Measurements from ENCODE around the gene NCCRP1. TPM values are rescaled to one million over a fixed set of nuclear protein-coding genes. Genes with fewer than 3 reads are reported as not detected.

Gene NCCRP1
- total and polyA plus RNA-seq, 10 donors: 0.12 to 1.7 (median 0.19) TPM; not detected in 5

GRCh38 chr19:39181500-39182173 is 15.1 kb upstream of the NCCRP1 start:
- Histone ChIP-seq H3K27me3 (replicated peaks in 1 of 7) (no peaks in the 10 kb centered on the region), H3K4me3 (no peak overlapping the region), H3K4me1 (no peaks in the 10 kb centered on the region), H3K27ac (no peak overlapping the region), H3K9me3 (no peaks in the 10 kb centered on the region), H3K36me3 (peaks cover 0 to 46% (median 31%) of the 10 kb centered on the region in 6 donors)
- DNase-seq: no peak
- 87 to 93% (median 91%) methylated on average over 10 to 21 of the region's 21 CpGs for WGBS, 5 donors
- intact Hi-C loops (cut with DNase I; ENCODE audit: low total_unique reads): loop anchor here (10.0 kb wide), 1 partner anchor 57 kb away; the partner anchor contains the start of gene PAK4
- TF ChIP-seq CTCF (IDR thresholded peaks at IDR 0.05 in 8 of 11, conservative IDR thresholded peaks at IDR 0.05 in 3 of 11) (no peak), POLR2A (IDR thresholded peaks at IDR 0.05) (no peak), POLR2AphosphoS5 (IDR thresholded peaks at IDR 0.05) (no peak)

- no peak for DNase-seq
- H3K36me3 ChIP-seq: peaks cover 0 to 41% (median 27%) of the 10 kb centered on the region in 6 donors
- no peaks in the 10 kb centered on the region for H3K9me3 ChIP-seq
- H3K27me3 ChIP-seq (replicated peaks in 1 of 7): no peaks in the 10 kb centered on the region
- no peak for TF ChIP-seq CTCF (IDR thresholded peaks at IDR 0.05 in 8 of 11, conservative IDR thresholded peaks at IDR 0.05 in 3 of 11)
- no peak for TF ChIP-seq POLR2AphosphoS5 (IDR thresholded peaks at IDR 0.05)
- TF ChIP-seq POLR2A (IDR thresholded peaks at IDR 0.05): no peak
- H3K4me1 ChIP-seq: no peaks in the 10 kb centered on the region
- intact Hi-C loops (cut with DNase I; ENCODE audit: low total_unique reads): loop anchor here (10.0 kb wide), 1 partner anchor 57 kb away; the partner anchor contains the start of gene PAK4
- H3K4me3 ChIP-seq: no peak overlapping the region
- WGBS, 5 donors: 85 to 92% (median 88%) methylated on average over 4 of the region's 4 CpGs
- H3K27ac ChIP-seq: no peak overlapping the region
Observed at GRCh38 chr19:39182174-39182505, 14.6 kb upstream of the NCCRP1 start.

GRCh38 chr19:39183104-39183503 is 13.7 kb upstream of the NCCRP1 start:
- Histone ChIP-seq H3K36me3 (peaks cover 0 to 32% (median 17%) of the 10 kb centered on the region in 6 donors), H3K9me3 (no peaks in the 10 kb centered on the region), H3K27ac (no peak overlapping the region), H3K4me3 (no peak overlapping the region), H3K4me1 (peaks cover 0 to 2% (median 0%) of the 10 kb centered on the region in 6 donors), H3K27me3 (replicated peaks in 1 of 7) (peaks cover 0 to 8% (median 0%) of the 10 kb centered on the region in 7 donors)
- 87 to 94% (median 88%) methylated on average over 8 of the region's 8 CpGs for WGBS, 5 donors
- DNase-seq: no peak
- intact Hi-C loops (cut with DNase I; ENCODE audit: low total_unique reads): loop anchor here (10.0 kb wide), 1 partner anchor 58 kb away; the partner anchor contains the start of gene PAK4
- TF ChIP-seq POLR2AphosphoS5 (IDR thresholded peaks at IDR 0.05) (no peak), POLR2A (IDR thresholded peaks at IDR 0.05) (no peak), CTCF (IDR thresholded peaks at IDR 0.05 in 8 of 11, conservative IDR thresholded peaks at IDR 0.05 in 3 of 11) (no peak)

- 85 to 96% (median 93%) methylated on average over 8 of the region's 8 CpGs for WGBS, 5 donors
- intact Hi-C loops (cut with DNase I; ENCODE audit: low total_unique reads): loop anchor here (10.0 kb wide), 1 partner anchor 62 kb away; the partner anchor contains the start of gene PAK4
- TF ChIP-seq POLR2AphosphoS5 (IDR thresholded peaks at IDR 0.05) (no peak), POLR2A (IDR thresholded peaks at IDR 0.05) (no peak), CTCF (IDR thresholded peaks at IDR 0.05 in 8 of 11, conservative IDR thresholded peaks at IDR 0.05 in 3 of 11) (no peak)
- H3K27me3 ChIP-seq (replicated peaks in 1 of 7): peaks cover 0 to 28% (median 0%) of the 10 kb centered on the region in 7 donors
- H3K4me3 ChIP-seq: no peak overlapping the region
- H3K4me1 ChIP-seq: peaks cover 0 to 2% (median 0%) of the 10 kb centered on the region in 6 donors
- DNase-seq: no peak
- no peak overlapping the region for H3K27ac ChIP-seq
- H3K36me3 ChIP-seq: no peaks in the 10 kb centered on the region
- no peaks in the 10 kb centered on the region for H3K9me3 ChIP-seq
Observed at GRCh38 chr19:39186391-39186790, 10.4 kb upstream of the NCCRP1 start.
